Pons (tissue), 1 donor: ENCODE measurements around the gene SLC4A3.
A peak's percentile ranks its signal among the peaks of the same experiment; 100 is the strongest.
"Not testable (repeated sequence)": the region's sequence is repeated elsewhere in the genome, so short reads cannot be mapped to it uniquely, and the experiment has no call there.

Experiments
- DNase-seq: peaks from one replicate; pipeline ENCODE4 v3.0.0-alpha.2; 2016; ENCODE audit warnings: low spot score

Gene SLC4A3

DNA sequence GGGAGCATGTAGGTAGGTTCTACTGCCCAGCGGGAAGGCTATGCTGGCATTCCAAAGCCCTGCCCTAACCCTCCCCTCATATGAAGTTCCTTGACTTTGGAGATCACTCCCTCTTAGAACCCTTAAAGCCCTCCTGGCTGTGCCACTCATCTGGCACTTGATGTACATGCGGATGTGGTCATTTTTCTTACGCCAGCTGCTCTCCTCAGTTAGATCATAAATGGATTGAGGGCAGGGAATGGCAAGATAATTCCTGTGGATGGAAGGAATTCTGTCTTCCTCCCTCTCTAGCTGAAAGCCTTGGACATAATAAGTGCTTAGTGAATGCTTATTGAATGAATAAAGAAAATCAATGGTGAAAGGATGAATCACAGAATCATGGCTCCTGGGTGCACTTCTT lies 51.6 kb downstream of the SLC4A3 start:
- DNase-seq, result no peak

DNA sequence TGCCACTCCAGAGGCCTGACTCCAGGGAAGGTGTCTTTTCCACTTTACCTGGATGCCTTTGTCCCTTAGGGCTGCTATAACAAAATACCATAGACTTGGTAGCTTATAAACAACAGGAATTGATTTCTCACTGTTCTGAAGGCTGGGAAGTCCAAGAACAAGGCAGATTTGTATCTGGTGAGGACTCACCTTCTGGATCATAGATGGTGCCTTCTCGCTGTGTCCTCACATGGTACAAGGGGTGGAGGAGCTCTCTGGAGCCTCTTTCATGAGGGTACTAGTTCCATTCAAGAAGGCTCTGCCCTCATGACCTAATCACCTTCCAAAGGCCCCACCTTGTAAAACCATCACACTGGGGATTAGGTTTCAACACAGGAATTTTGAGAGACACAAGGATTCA lies 52.1 kb downstream of the SLC4A3 start:
- DNase-seq, result no peak

DNA sequence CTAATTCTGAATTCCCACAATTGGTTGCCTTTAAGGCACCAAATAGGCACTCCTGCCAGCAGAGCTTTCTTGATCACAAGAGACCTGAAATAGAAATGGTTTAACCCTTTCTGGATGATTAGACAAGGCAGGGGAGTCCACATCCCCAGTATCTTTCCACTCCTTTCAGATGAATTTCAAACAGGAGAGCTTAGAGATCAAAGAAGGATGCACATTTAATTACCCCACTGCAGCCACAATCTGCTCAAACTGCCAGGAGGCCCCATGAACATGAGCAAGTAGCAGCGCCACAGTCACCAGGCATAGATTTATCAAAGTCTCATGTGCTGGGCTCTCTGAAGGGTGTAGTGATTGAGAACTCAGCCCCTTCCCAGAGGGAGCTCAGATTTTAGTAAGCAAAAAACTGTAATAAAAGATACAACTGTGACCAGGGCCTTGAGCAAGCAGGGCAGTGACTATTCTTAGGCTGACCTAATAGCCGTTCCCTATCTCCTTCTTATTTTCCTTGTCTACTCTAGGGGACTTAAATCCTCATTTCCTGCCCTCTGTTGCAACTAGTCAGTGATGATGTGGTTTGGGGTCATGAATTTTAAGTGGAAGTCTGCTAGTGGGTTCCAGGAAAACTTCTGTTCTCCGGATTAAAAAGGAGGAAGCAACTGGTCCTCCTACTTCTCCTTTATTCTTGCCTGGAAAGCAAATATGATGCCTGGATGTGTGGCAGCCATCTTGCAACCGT lies 53.7 kb downstream of the SLC4A3 start:
- DNase-seq, result no peak

DNA sequence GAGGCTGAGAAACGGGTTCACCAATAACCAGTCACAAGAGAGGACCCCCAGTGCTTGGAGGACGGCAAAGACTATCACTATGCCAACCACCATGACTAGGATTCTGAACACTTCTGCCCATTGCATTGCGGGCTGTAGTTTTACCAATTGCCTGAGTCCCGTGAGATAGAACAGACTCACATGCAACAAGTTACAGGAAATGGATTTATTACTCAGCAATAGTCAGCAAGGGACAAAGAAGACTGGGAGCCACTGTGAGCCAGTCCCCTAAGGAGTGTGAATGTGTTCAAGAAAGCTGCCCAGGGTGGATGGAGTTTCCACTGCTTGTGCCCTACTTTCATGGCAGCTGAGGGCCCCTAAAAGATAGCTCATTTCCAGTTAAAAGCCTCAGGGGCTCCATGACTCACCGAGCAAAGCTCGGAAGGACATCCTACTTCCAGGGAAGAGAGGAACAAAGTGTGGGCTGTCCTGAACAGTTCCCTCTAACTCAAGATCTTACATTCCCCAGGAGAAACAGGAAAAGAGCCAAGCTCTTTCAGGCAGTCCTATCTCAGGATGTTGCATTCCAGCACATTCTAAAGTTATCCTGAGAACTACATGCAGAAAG lies 54.4 kb downstream of the SLC4A3 start:
- no peak for DNase-seq

DNA sequence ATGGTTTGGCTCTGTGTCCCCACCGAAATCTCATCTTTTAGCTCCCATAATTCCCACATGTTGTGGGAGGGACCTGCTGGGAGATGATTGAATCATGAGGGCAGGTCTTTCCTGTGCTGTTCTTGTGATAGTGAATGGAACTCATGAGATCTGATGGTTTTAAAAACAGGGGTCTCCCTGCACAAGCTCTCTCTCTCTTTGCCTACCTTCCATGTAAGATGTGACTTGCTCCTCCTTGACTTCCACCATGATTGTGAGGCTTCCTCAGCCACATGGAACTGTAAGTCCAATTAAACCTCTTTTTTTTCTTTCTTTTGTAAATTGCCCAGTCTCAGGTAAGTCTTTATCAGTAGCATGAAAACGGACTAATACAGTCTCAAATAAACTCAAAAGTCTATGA lies 56.0 kb downstream of the SLC4A3 start:
- not testable (repeated sequence) for DNase-seq

DNA sequence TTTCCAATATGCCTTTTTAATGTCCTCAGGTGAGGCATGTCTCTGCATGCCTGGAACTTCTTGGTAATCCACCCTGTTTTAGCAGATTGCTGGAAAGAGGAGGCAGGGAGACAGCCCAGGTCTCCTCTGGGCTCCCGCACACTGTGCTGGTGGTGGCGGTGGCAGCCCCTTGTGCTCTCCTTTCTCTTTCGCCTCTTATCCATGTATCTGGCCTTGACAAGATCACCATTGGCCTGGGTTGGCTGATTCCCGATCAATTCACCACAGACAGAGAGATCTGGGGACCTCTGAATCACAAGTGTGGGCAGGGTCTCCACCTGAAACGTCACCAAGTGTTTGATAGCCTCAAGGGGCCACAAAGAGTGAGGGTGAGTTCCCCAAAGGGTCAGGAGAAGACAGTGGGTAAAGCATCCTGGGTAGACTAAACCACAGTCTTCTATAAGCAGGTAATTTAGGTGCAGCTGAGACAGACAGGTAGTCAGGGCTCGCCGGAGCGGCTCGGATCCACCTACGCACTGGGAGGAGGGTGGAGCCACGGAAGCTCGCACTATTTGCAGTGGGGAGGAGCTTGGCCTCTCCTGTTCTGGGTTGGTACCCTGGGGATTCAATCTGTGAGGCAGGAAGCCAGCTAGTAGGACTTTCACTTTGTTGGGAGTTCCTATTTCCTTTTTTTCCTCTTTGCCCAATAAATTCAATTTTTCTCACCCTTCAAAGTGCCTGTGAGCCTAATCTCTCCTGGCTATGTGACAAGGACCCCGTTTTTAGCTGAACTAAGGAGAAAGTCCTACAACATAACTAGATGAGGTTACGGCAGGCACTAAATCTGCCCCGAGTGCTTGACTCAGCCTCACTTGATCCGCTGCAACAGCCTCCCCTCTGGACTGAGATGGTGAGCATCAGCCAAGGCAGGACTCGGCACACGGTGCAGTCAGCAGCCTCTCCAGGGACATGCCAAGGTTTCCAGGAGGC lies 57.6 kb downstream of the SLC4A3 start:
- DNase-seq, result no peak

DNA sequence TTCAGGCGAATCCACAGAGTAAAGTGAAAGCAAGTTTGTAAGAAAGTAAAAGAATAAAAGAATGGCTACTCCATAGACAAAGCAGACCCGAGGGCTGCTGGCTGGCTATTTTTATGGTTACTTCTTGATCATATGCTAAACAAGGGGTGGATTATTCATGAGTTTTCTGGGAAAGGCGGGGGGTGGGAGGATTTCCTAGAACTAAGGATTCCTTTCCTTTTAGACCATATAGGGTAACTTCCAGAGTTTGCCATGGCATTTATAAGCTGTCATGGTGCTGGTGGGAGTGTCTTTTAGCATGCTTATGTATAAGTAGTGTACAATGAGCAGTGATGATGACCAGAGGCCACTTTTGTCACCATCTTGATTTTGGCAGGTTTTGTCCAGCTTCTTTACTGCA lies 59.8 kb downstream of the SLC4A3 start:
- no peak for DNase-seq

DNA sequence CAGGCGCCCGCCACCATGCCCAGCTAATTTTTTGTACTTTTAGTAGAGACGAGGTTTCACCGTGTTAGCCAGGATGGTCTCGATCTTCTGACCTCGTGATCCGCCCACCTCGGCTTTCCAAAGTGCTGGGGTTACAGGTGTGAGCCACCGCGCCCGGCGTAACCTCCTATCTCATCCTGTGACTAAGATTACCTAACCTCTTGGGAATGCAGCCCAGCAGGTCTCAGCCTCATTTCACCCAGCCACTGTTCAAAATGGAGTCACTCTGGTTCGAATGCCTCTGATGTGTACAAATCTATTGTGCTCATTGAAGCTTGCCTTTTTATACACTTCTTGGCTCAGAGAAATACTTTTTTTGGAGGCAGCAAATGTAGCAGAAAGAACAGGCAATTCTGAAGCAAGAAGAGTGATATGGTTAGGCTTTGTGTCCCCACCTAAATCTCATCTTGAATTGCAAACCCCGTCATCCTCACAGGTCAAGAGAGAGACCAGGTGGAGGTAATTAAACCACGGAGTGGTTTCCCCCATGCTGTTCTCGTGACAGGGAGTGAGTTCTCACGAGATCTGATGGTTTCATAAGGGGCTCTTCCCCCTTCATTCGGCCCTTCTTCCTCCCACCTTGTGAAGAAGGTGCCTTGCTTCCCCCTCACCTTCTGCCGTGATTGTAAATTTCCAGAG lies 60.6 kb downstream of the SLC4A3 start:
- DNase-seq, result no peak

DNA sequence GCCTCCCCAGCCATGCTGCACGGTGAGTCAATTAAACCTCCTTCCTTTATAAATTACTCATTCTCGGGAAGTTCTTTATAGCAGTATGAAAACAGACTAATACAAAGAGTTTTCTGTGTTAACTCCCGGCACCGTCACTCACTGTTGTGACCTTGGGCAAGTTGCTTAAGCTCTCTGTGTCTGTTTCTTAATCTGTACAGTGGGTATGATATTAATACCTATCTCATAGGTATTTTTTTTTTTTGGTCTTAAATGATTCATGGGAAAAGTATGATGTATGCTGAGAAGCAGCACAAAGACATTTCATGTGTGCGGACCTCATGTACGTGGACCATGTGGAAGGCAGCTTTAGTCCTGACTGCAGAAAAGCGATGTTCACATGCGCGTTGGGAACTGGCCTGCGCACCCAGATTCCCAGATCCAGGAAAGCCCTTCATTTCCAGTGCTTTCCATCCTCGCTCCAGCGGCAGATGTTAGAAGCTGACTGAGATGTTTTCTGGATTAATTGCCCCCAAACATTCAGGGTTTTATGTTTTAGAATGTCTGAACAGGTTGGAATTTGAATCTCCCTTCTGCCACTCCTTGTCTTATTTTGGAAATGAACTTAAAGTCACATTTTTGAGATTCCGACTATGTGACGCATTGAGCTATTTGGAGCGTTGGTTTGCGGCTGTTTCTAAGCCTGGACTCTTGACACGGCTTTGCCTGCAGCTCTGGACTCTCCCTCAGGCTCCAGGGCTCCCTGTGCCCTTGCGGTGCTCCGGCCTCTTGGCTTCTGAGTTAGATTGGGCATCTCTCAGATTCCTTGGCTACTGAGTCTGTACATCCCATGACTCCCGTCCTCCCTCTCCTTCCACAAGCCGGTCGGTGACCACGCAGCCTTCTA lies 61.4 kb downstream of the SLC4A3 start:
- DNase-seq, result no peak

DNA sequence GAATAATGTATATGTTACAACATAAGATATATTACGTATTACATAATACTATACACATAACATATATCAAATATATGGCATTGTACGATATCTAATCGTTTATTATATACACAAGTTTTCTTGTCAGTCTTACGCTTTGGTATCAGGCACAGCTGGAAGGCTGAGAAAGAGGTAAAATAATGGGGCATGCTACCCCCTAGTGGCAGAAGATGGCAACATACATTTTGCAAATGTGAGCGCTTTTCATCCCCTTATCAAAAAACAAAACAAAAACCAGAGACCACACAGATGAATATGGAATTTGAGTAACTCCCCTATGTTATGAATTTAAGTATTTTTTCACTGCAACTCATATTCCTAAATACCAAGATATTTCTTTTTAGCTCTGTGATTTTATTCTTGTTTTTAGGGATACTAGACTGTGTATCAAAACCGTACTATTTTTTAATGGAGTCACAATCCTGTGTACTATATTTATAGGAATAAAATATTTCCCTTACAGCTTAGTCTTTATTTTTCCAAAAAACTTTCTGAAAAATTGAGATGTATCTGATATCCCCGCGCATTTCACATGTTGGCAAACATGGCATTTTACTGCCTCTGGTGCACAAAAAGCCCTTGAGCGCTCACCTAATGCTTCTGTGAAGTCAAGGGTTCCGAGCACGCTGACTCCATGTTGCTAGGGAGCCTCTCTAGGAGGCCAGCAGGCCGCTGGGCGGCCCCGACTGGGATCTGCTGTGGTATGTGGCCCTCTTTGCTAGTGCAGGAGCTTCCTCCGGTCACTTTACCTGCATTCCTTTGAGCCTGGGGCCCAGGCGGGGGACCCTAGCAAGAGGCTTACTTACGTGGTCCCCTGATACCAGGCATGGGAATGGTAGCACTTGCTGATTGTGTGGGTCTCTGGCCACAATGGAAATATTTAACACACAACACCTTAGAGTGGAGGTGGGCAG lies 62.5 kb downstream of the SLC4A3 start:
- peak; percentile 56 for DNase-seq

DNA sequence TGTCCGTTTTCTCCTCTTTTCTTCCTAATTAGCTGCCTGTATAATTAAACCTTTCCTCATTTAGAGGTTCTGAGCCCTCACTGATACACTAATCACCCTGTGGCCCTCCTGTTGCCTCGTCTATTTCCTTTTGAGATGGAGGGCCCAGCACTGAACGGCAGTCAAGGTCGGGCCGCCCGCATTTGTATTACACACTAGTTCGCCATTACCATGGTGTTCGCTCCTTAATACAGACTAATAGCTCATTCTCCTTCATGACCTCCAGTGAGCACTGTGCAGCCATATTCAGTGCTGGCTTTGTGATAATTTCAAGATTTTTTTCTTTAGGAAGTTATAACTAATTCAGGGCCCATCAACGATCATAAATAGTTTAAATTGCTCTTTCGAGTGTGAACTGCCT lies 64.1 kb downstream of the SLC4A3 start:
- DNase-seq, result no peak
